DND-41 (cell line): Measurements from ENCODE around the gene FTO.

Experiments used
- ATAC-seq: fragments of 200-7000 bp; cut with Tn5 transposase; 3 replicates; pipeline ENCODE4 v1.9.1; 2021; ENCODE audit warnings: low read depth; ENCODE audit not compliant: insufficient read depth
- DNase-seq: peaks from one replicate; pipeline ENCODE4 v3.0.0-alpha.2; 2020
- H2AFZ ChIP-seq: 2 replicates; pipeline ENCODE4 v1.6.0; 2012; ENCODE audit warnings: low read depth, low read length
- H3K27ac ChIP-seq: 2 replicates; pipeline ENCODE4 v1.5.1; 2012; ENCODE audit warnings: low read length, inconsistent platforms
- H3K27me3 ChIP-seq: fragments of 200-600 bp; sonication (generic); 2 replicates; pipeline ENCODE4 v1.6.0; 2012; ENCODE audit warnings: low read length, mild to moderate bottlenecking, inconsistent platforms; ENCODE audit not compliant: insufficient read depth, poor library complexity
- H3K36me3 ChIP-seq: 2 replicates; pipeline ENCODE4 v1.5.1; 2012; ENCODE audit warnings: low read length, inconsistent platforms; ENCODE audit not compliant: insufficient read depth
- H3K4me1 ChIP-seq: 2 replicates; pipeline ENCODE4 v1.5.1; 2012; ENCODE audit warnings: mild to moderate bottlenecking, low read length; ENCODE audit not compliant: insufficient read depth
- H3K4me2 ChIP-seq: 2 replicates; pipeline ENCODE4 v1.6.0; 2012; ENCODE audit warnings: mild to moderate bottlenecking, moderate library complexity, low read length, inconsistent platforms; ENCODE audit not compliant: insufficient read depth
- H3K4me3 ChIP-seq, 2 experiments: fragments of 200-600 bp in 1 of 2; shearing (Covaris generic) in 1 of 2; 2 replicates each; pipeline ENCODE4 v1.5.1; 2012 to 2016; ENCODE audit warnings: inconsistent platforms in 2 of 2, low read length in 2 of 2, mild to moderate bottlenecking in 2 of 2, low read depth in 1 of 2, moderate library complexity in 1 of 2
- H3K79me2 ChIP-seq: 2 replicates; pipeline ENCODE4 v1.6.0; 2012; ENCODE audit warnings: low read length, inconsistent platforms; ENCODE audit not compliant: insufficient read depth
- H3K9ac ChIP-seq: 2 replicates; pipeline ENCODE4 v1.6.0; 2012; ENCODE audit warnings: low read depth, mild to moderate bottlenecking, inconsistent platforms, low read length, moderate library complexity
- H3K9me3 ChIP-seq: 2 replicates; pipeline ENCODE4 v1.5.1; 2012; ENCODE audit warnings: low read length, moderate library complexity, mild to moderate bottlenecking, inconsistent platforms; ENCODE audit not compliant: insufficient read depth, severe bottlenecking
- H4K20me1 ChIP-seq: 2 replicates; pipeline ENCODE4 v1.6.0; 2012; ENCODE audit warnings: low read length; ENCODE audit not compliant: insufficient read depth
- CTCF ChIP-seq: IDR thresholded peaks from 2 replicates; pipeline ENCODE4 v1.5.1; 2012; ENCODE audit warnings: borderline replicate concordance, low read length, moderate library complexity, mild to moderate bottlenecking; ENCODE audit not compliant: poor library complexity, severe bottlenecking; ENCODE audit errors: extremely low read depth
- EZH2 ChIP-seq: IDR thresholded peaks from 3 replicates; pipeline ENCODE4 v1.6.1; 2012; ENCODE audit warnings: borderline replicate concordance, low read depth, mild to moderate bottlenecking, moderate library complexity, low read length, inconsistent platforms; ENCODE audit not compliant: severe bottlenecking

FTO gene

GRCh38 chr16:54115558-54115957 lies 411.6 kb downstream of the FTO start:
- H3K27ac ChIP-seq, result peak overlapping the region; percentile 25; the same call in 1 of the 2 replicates
- ATAC-seq, result no peak
- no peak overlapping the region for H3K9ac ChIP-seq
- no peaks in the 10 kb centered on the region for H3K4me1 ChIP-seq
- no peaks in the 10 kb centered on the region for H3K79me2 ChIP-seq
- DNase-seq, result no peak
- H3K27me3 ChIP-seq, result no peaks in the 10 kb centered on the region
- no peaks in the 10 kb centered on the region for H4K20me1 ChIP-seq
- H2AFZ ChIP-seq, result no peak overlapping the region
- H3K4me2 ChIP-seq, result no peak overlapping the region
- H3K36me3 ChIP-seq, result peaks cover 29% of the 10 kb centered on the region
- H3K4me3 ChIP-seq, result no peak overlapping the region
- TF ChIP-seq EZH2 (no peak), CTCF (no peak)
- no peaks in the 10 kb centered on the region for H3K9me3 ChIP-seq

GRCh38 chr16:54116124-54116655 lies 412.2 kb downstream of the FTO start:
- ATAC-seq (no peak), DNase-seq (no peak)
- Histone ChIP-seq H3K9me3 (no peaks in the 10 kb centered on the region), H3K27me3 (no peaks in the 10 kb centered on the region), H3K79me2 (no peaks in the 10 kb centered on the region), H4K20me1 (no peaks in the 10 kb centered on the region), H2AFZ (no peak overlapping the region), H3K4me2 (no peak overlapping the region), H3K9ac (no peak overlapping the region), H3K27ac (no peak overlapping the region), H3K36me3 (peaks cover 29% of the 10 kb centered on the region), H3K4me1 (no peaks in the 10 kb centered on the region), H3K4me3 (no peak overlapping the region)
- no peak for TF ChIP-seq CTCF

- no peaks in the 10 kb centered on the region for H4K20me1 ChIP-seq
- no peak overlapping the region for H3K4me3 ChIP-seq
- H3K4me2 ChIP-seq, result no peak overlapping the region
- no peak overlapping the region for H3K9ac ChIP-seq
- H3K27me3 ChIP-seq, result no peaks in the 10 kb centered on the region
- TF ChIP-seq CTCF (no peak), EZH2 (no peak)
- peaks cover 8% of the 10 kb centered on the region; the same call in 1 of the 2 replicates for H3K36me3 ChIP-seq
- no peak overlapping the region for H2AFZ ChIP-seq
- no peaks in the 10 kb centered on the region for H3K79me2 ChIP-seq
- DNase-seq, result no peak
- no peaks in the 10 kb centered on the region for H3K9me3 ChIP-seq
- H3K27ac ChIP-seq, result no peak overlapping the region
- peaks cover 21% of the 10 kb centered on the region for H3K4me1 ChIP-seq
- no peak for ATAC-seq
These were observed 414.9 kb downstream of the FTO start for GRCh38 chr16:54118846-54119245.

GRCh38 chr16:54120846-54121480 lies 417.0 kb downstream of the FTO start:
- Histone ChIP-seq H3K79me2 (no peaks in the 10 kb centered on the region), H4K20me1 (no peaks in the 10 kb centered on the region), H3K27me3 (no peaks in the 10 kb centered on the region), H3K4me3 (no peak overlapping the region), H3K27ac (peak overlapping the region; percentile 8; the same call in 1 of the 2 replicates), H3K36me3 (no peaks in the 10 kb centered on the region), H2AFZ (no peak overlapping the region), H3K9me3 (no peaks in the 10 kb centered on the region), H3K4me1 (peaks cover 42% of the 10 kb centered on the region), H3K9ac (no peak overlapping the region), H3K4me2 (no peak overlapping the region)
- TF ChIP-seq CTCF (no peak), EZH2 (no peak)
- no peak for ATAC-seq
- DNase-seq, result no peak
